ENCODE data around the gene ERGIC1. TPM values are rescaled to one million over a fixed set of nuclear protein-coding genes. Genes with fewer than 3 reads are reported as not detected.

Gene ERGIC1
- total and polyA plus RNA-seq, 2 of the 13 experiments (the other 11 are each of a cell fraction or from before 2014, with no cell fraction given), result 78.5 to 184 TPM

- TF ChIP-seq ZSCAN30 (CRISPR knock-in tag; IDR thresholded peaks at IDR 0.05) (no peak), RXRA (CRISPR knock-in tag; IDR thresholded peaks at IDR 0.05) (peak; percentile 81), ZNF10 (CRISPR knock-in tag; IDR thresholded peaks at IDR 0.05; ENCODE audit: borderline replicate concordance, low read depth) (no peak), NBN (conservative IDR thresholded peaks at IDR 0.05) (no peak), KAT2B (IDR thresholded peaks at IDR 0.05; ENCODE audit: borderline replicate concordance, low read depth, low read length) (no peak), RXRB (CRISPR knock-in tag; IDR thresholded peaks at IDR 0.05; ENCODE audit: borderline replicate concordance) (peak; percentile 95), AGO2 (optimal IDR thresholded peaks at IDR 0.05; ENCODE audit: low read depth, low read length) (no peak), ZNF431 (CRISPR knock-in tag; IDR thresholded peaks at IDR 0.05; ENCODE audit: borderline replicate concordance, low read depth) (no peak), ZNF597 (CRISPR knock-in tag; IDR thresholded peaks at IDR 0.05) (no peak), THAP11 (CRISPR knock-in tag; IDR thresholded peaks at IDR 0.05) (peak; percentile 21; the same call in 1 of the 2 replicates), ZBTB39 (CRISPR knock-in tag; IDR thresholded peaks at IDR 0.05) (no peak; the same call in 1 of the 2 replicates), ZNF740 (CRISPR knock-in tag; IDR thresholded peaks at IDR 0.05) (no peak), TOE1 (CRISPR knock-in tag; IDR thresholded peaks at IDR 0.05) (peak; percentile 47; the same call in 1 of the 2 replicates), HBP1 (CRISPR knock-in tag; IDR thresholded peaks at IDR 0.05; ENCODE audit: low read depth) (no peak; the same call in 1 of the 2 replicates), ZNF24 (IDR thresholded peaks at IDR 0.05) (no peak), KDM3A (CRISPR knock-in tag; IDR thresholded peaks at IDR 0.05; ENCODE audit: low read depth) (peak; percentile 48; the same call in 1 of the 2 replicates), HIC2 (CRISPR knock-in tag; IDR thresholded peaks at IDR 0.05; ENCODE audit: low read depth) (peak; percentile 50; the same call in 1 of the 2 replicates), PRPF4 (IDR thresholded peaks at IDR 0.05; ENCODE audit: low read depth, low read length, poor library complexity, severe bottlenecking) (no peak), ASH2L (IDR thresholded peaks at IDR 0.05; ENCODE audit: insufficient read length, low read depth, low read length) (peak; percentile 94), ZNF672 (CRISPR knock-in tag; IDR thresholded peaks at IDR 0.05) (no peak), ZNF335 (CRISPR knock-in tag; IDR thresholded peaks at IDR 0.05) (0 out of 2 replicates have a peak, but pooled peaks have one; percentile 23), KDM1A (CRISPR knock-in tag; IDR thresholded peaks at IDR 0.05) (no peak)
Observed at GRCh38 chr5:172858990-172859811, 25.1 kb downstream of the ERGIC1 start (continued).
